G401 (cell line): Measurements from ENCODE around the gene CCDC78. TPM values are rescaled to one million over a fixed set of nuclear protein-coding genes. Genes with fewer than 3 reads are reported as not detected.

Experiments used
- DNase-seq: peaks from one replicate; pipeline ENCODE4 v3.0.0-alpha.2; 2015; ENCODE audit warnings: low spot score
- in situ Hi-C: cut with HindIII; loops from 2 replicates; pipeline ENCODE4 v1.10.0; 2016; ENCODE audit warnings: low sequenced_read_pairs, mixed read lengths
- total RNA-seq: library from RNA; depleted of rRNA; stranded (reverse); fragments of >200 nt; shearing (Covaris generic); gene quantifications from 2 replicates; pipeline ENCODE4 v1.2.3, GENCODE V29; 2014

CCDC78 gene
- total RNA-seq, 1 experiment from 2014 or later: 26.4 TPM

- in situ Hi-C loops: loop anchor here (10.0 to 25.0 kb wide), 2 partner anchors 145 to 257 kb away; partner anchors contain the start of gene LMF1
- no peak for DNase-seq
These were observed 8.6 kb downstream of the CCDC78 start for GRCh38 chr16:717450-718245.

- in situ Hi-C loops: loop anchor here (10.0 to 25.0 kb wide), 2 partner anchors 145 to 258 kb away; partner anchors contain the start of gene LMF1
- no peak for DNase-seq
These were observed 9.4 kb downstream of the CCDC78 start for GRCh38 chr16:716768-717325.

- in situ Hi-C loops: loop anchor here (10.0 to 25.0 kb wide), 2 partner anchors 146 to 259 kb away; partner anchors contain the start of gene LMF1
- DNase-seq: peak; percentile 80
These were observed 10.1 kb downstream of the CCDC78 start for GRCh38 chr16:716200-716568.

- DNase-seq: no peak
These were observed 10.6 kb downstream of the CCDC78 start for GRCh38 chr16:715477-716199.

GRCh38 chr16:714558-715476 is 11.4 kb downstream of the CCDC78 start, which contains the start of gene METRN:
METRN (plus strand) TSS chr16:715118; CDS start chr16:715290, 172 bp downstream.
- peak; percentile 85 for DNase-seq
- in situ Hi-C loops: loop anchor here (10.0 to 25.0 kb wide), 2 partner anchors 147 to 260 kb away; partner anchors contain the start of gene LMF1

More at GRCh38 chr16:715477-716199, 10.6 kb downstream of the CCDC78 start:
- in situ Hi-C loops: loop anchor here (10.0 to 25.0 kb wide), 2 partner anchors 147 to 259 kb away; partner anchors contain the start of gene LMF1

GRCh38 chr16:714079-714478 is 12.2 kb downstream of the CCDC78 start:
- no peak for DNase-seq
- in situ Hi-C loops: loop anchor here (10.0 to 25.0 kb wide), 2 partner anchors 148 to 261 kb away; partner anchors contain the start of gene LMF1

GRCh38 chr16:712740-713250 is 13.4 kb downstream of the CCDC78 start:
- DNase-seq: peak; percentile 63
- in situ Hi-C loops: loop anchor here (10.0 to 25.0 kb wide), 2 partner anchors 150 to 262 kb away; partner anchors contain the start of gene LMF1

GRCh38 chr16:711548-712320 is 14.5 kb downstream of the CCDC78 start:
- peak; percentile 78 for DNase-seq
- in situ Hi-C loops: loop anchor here (10.0 to 25.0 kb wide), 2 partner anchors 151 to 263 kb away; partner anchors contain the start of gene LMF1

GRCh38 chr16:711084-711483 is 15.2 kb downstream of the CCDC78 start:
- in situ Hi-C loops: loop anchor here (10.0 to 25.0 kb wide), 2 partner anchors 151 to 264 kb away; partner anchors contain the start of gene LMF1
- no peak for DNase-seq

GRCh38 chr16:710500-711075 is 15.7 kb downstream of the CCDC78 start:
- DNase-seq: no peak
- in situ Hi-C loops: loop anchor here (10.0 to 25.0 kb wide), 2 partner anchors 152 to 264 kb away; partner anchors contain the start of gene LMF1

GRCh38 chr16:709566-710499 is 16.4 kb downstream of the CCDC78 start:
- peak; percentile 98 for DNase-seq
- in situ Hi-C loops: loop anchor here (10.0 to 25.0 kb wide), 2 partner anchors 152 to 265 kb away; partner anchors contain the start of gene LMF1

GRCh38 chr16:708959-709358 is 17.3 kb downstream of the CCDC78 start:
- in situ Hi-C loops: loop anchor here (25.0 kb wide), 1 partner anchor 153 kb away; no protein-coding TSS in a partner anchor
- no peak for DNase-seq

- in situ Hi-C loops: loop anchor here (25.0 kb wide), 1 partner anchor 154 kb away; no protein-coding TSS in a partner anchor
- DNase-seq: no peak
These were observed 18.2 kb downstream of the CCDC78 start for GRCh38 chr16:708019-708418.

GRCh38 chr16:707062-707538 is 19.1 kb downstream of the CCDC78 start:
- in situ Hi-C loops: loop anchor here (25.0 kb wide), 1 partner anchor 155 kb away; no protein-coding TSS in a partner anchor

More at GRCh38 chr16:707062-707538, 19.1 kb downstream of the CCDC78 start:
- DNase-seq: no peak
